Adrenal gland (tissue), 5 donors: ENCODE measurements around the gene BCDIN3D.
"Not testable (repeated sequence)": the region's sequence is repeated elsewhere in the genome, so short reads cannot be mapped to it uniquely, and the experiment has no call there.

ENCODE experiments used
- POLR2A ChIP-seq, 2 donors: fragments of 450-650 bp; IDR thresholded peaks; one replicate each; pipeline ENCODE4 v1.6.1; 2017; ENCODE audit warnings: antibody characterized with exemption in 2 of 2, mild to moderate bottlenecking in 2 of 2, moderate library complexity in 1 of 2
- TF ChIP-seq, protein P1 (sequence below), 6 experiments: fragments of 450-650 bp in 4 of 6; fragments of 200-600 bp in 2 of 6; sonication (generic) in 1 of 6; IDR thresholded peaks; 1 replicate in 5 of 6; 2 replicates in 1 of 6; pipeline versions ENCODE4 v1.5.1 to v1.8.0; 2016 to 2021; ENCODE audit warnings: antibody characterized with exemption in 6 of 6, mild to moderate bottlenecking in 2 of 6, moderate library complexity in 1 of 6
- donor health status: DM: no; HTN: no; CAD: no.

- TF ChIP-seq, protein P1, sequence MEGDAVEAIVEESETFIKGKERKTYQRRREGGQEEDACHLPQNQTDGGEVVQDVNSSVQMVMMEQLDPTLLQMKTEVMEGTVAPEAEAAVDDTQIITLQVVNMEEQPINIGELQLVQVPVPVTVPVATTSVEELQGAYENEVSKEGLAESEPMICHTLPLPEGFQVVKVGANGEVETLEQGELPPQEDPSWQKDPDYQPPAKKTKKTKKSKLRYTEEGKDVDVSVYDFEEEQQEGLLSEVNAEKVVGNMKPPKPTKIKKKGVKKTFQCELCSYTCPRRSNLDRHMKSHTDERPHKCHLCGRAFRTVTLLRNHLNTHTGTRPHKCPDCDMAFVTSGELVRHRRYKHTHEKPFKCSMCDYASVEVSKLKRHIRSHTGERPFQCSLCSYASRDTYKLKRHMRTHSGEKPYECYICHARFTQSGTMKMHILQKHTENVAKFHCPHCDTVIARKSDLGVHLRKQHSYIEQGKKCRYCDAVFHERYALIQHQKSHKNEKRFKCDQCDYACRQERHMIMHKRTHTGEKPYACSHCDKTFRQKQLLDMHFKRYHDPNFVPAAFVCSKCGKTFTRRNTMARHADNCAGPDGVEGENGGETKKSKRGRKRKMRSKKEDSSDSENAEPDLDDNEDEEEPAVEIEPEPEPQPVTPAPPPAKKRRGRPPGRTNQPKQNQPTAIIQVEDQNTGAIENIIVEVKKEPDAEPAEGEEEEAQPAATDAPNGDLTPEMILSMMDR (IDR thresholded peaks at IDR 0.05), result not testable (repeated sequence)
- not testable (repeated sequence) for TF ChIP-seq POLR2A (IDR thresholded peaks at IDR 0.05)
Measured at GRCh38 chr12:49871811-49872251, 28.9 kb upstream of the BCDIN3D start.
